Glutamatergic neuron (in vitro differentiated cells): Measurements from ENCODE around the gene MLXIP. TPM values are rescaled to one million over a fixed set of nuclear protein-coding genes. Genes with fewer than 3 reads are reported as not detected.

ENCODE experiments used
- DNase-seq: peaks from one replicate; pipeline ENCODE4 v3.0.0; 2022
- H3K27ac Mint-ChIP-seq: one replicate; pipeline ENCODE4 v1.8.0; 2020; ENCODE audit warnings: mild to moderate bottlenecking, mixed read lengths, inconsistent platforms; ENCODE audit not compliant: unreplicated experiment
- H3K27me3 Mint-ChIP-seq: one replicate; pipeline ENCODE4 v1.8.0; 2020; ENCODE audit warnings: mild to moderate bottlenecking, moderate library complexity, mixed read lengths, inconsistent platforms; ENCODE audit not compliant: unreplicated experiment
- H3K36me3 Mint-ChIP-seq: one replicate; pipeline ENCODE4 v1.8.0; 2020; ENCODE audit warnings: mild to moderate bottlenecking, mixed read lengths, inconsistent platforms; ENCODE audit not compliant: unreplicated experiment
- H3K4me1 Mint-ChIP-seq: one replicate; pipeline ENCODE4 v1.8.0; 2020; ENCODE audit warnings: mild to moderate bottlenecking, low read depth, mixed read lengths, inconsistent platforms; ENCODE audit not compliant: unreplicated experiment
- H3K4me3 Mint-ChIP-seq: one replicate; pipeline ENCODE4 v1.8.0; 2020; ENCODE audit warnings: mild to moderate bottlenecking, mixed read lengths, inconsistent platforms; ENCODE audit not compliant: unreplicated experiment
- H3K9me3 Mint-ChIP-seq: one replicate; pipeline ENCODE4 v1.8.0; 2020; ENCODE audit warnings: mild to moderate bottlenecking, moderate library complexity, mixed read lengths, inconsistent platforms; ENCODE audit not compliant: unreplicated experiment
- total RNA-seq: library from RNA; stranded (reverse); fragmentation: NEBNext Ultra II Directional; extraction: Animal tissue kit (Norgen Biotek cat#: 25700); gene quantifications from one replicate; pipeline ENCODE4 v1.2.1, GENCODE V29; 2021; ENCODE audit not compliant: unreplicated experiment
- TF ChIP-seq, protein P1 (sequence below): fragments of 200-600 bp; sonication (generic); IDR thresholded peaks from one replicate; pipeline ENCODE4 v1.5.0; 2021; ENCODE audit not compliant: partially characterized antibody, unreplicated experiment

MLXIP gene
- total RNA-seq, 1 donor from 2014 or later = 120 TPM

DNA sequence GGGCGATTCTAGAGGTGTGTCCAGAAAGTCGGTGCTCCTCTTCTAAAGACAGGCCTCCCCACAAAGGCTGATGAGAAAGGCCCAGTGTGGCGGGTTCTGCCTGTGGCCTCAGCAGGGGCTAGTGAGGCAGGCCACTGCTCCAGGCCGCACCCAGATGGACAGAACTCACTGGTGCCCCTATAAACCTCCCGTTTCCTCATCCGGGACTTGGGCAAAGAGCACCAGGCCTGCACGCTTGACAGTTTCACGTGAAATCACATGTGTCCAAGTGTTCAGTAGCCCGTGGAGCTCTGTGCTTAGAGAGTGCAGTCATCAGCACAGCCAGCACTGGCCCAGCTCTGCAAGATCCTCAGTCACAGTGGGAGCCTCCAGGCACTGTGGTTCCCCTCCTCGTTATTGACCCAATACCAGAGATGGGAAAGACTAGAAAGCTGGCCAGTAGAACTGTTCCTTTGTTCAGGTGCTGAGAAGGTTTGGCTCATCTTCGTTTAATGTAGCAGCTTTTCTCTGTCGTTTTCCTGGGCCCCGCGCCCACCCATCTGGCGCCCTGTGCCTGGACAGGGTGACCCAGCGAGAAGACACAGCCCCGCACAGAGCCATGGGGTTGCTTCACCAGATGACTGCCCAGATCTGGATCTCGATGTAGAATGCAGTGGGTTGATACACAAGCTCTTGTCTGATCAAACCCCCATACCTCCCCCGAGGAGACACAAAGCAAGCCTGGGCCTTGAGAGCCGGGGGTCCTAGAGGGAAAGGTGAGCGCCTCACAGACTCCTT is 69.1 kb downstream of the MLXIP start:
- Mint-ChIP-seq H3K27ac (peak overlapping the region; percentile 17), H3K36me3 (peaks cover 8% of the 10 kb centered on the region), H3K27me3 (peaks cover 17% of the 10 kb centered on the region), H3K9me3 (peaks cover 17% of the 10 kb centered on the region), H3K4me1 (peaks cover 7% of the 10 kb centered on the region), H3K4me3 (no peak overlapping the region)
- TF ChIP-seq, protein P1, sequence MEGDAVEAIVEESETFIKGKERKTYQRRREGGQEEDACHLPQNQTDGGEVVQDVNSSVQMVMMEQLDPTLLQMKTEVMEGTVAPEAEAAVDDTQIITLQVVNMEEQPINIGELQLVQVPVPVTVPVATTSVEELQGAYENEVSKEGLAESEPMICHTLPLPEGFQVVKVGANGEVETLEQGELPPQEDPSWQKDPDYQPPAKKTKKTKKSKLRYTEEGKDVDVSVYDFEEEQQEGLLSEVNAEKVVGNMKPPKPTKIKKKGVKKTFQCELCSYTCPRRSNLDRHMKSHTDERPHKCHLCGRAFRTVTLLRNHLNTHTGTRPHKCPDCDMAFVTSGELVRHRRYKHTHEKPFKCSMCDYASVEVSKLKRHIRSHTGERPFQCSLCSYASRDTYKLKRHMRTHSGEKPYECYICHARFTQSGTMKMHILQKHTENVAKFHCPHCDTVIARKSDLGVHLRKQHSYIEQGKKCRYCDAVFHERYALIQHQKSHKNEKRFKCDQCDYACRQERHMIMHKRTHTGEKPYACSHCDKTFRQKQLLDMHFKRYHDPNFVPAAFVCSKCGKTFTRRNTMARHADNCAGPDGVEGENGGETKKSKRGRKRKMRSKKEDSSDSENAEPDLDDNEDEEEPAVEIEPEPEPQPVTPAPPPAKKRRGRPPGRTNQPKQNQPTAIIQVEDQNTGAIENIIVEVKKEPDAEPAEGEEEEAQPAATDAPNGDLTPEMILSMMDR = no peak
- DNase-seq = no peak

DNA sequence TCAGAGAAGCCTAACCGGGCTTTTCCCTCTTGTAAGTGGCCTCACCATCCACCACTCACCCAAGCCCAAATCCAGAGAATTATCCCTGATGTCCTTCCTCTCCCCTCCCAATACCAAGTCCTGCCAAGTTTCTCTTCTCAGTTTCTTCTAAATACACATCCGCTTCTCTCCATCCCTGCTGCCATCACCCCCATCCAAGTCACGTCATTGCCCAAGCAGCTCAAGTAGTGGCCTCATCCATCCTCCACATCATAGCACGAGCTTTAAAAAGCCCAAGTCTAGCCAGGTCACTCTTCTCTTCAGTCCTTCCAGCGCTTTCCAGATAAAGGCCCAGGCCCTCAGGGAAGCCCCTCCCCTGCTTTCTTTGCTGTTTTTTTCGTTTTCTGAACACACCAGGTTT is 70.1 kb downstream of the MLXIP start:
- Mint-ChIP-seq H3K4me1 (peaks cover 7% of the 10 kb centered on the region), H3K9me3 (peaks cover 14% of the 10 kb centered on the region), H3K27ac (peak overlapping the region; percentile 16), H3K27me3 (peaks cover 15% of the 10 kb centered on the region), H3K4me3 (no peak overlapping the region), H3K36me3 (peaks cover 5% of the 10 kb centered on the region)
- TF ChIP-seq, protein P1 = no peak
- DNase-seq = no peak

DNA sequence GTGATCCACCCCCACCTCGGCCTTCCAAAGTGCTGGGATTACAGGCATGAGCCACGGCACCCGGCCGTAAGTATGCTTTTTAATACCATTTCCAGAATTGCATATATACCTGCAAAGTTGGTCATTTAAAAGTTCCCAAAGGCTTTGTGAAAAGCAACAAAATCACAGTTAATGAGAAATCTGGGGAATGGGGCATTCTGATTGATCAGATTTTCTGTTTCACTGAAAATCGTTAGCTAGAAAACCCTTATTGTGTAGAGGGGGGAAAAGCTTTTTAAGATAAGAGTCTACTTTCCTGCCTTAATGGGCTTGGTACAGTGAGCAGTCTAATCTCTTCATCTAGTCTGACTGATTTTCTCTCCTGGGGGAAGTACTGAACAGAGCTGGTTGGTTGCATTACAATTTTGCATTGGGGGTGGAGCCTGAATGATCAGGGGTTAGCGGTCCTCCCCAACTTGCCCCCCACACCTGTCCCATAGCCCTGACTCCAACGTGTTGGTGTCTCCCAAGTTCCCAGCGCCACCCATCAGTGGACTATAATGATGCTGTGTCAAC is 71.6 kb downstream of the MLXIP start:
- Mint-ChIP-seq H3K27ac (no peak overlapping the region), H3K4me1 (peaks cover 7% of the 10 kb centered on the region), H3K36me3 (no peaks in the 10 kb centered on the region), H3K9me3 (peaks cover 13% of the 10 kb centered on the region), H3K4me3 (no peak overlapping the region), H3K27me3 (peaks cover 11% of the 10 kb centered on the region)
- TF ChIP-seq, protein P1 = no peak
- DNase-seq = no peak

DNA sequence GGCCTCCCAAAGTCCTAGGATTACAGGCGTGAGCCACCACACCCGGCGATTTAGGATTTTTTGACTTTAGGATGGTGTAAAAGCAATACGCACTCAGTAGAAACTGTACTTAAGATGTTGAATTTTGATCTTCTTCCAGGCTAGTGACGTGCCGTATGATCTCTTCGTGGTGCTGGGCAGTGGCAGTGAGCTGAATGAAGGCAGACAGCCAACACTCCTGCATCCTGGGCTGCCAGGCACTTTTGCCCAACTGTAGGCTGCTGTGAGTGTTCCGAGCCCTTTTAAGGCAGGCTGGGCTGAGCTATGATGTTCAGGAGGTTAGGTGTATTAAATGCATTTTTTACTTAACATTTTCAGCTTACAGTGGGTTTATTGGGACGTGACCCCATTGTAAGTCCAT is 74.2 kb downstream of the MLXIP start:
- Mint-ChIP-seq H3K4me1 (peaks cover 5% of the 10 kb centered on the region), H3K9me3 (peaks cover 12% of the 10 kb centered on the region), H3K4me3 (no peak overlapping the region), H3K27ac (no peak overlapping the region), H3K27me3 (peaks cover 8% of the 10 kb centered on the region), H3K36me3 (no peaks in the 10 kb centered on the region)
- DNase-seq = no peak
- TF ChIP-seq, protein P1 = no peak

DNA sequence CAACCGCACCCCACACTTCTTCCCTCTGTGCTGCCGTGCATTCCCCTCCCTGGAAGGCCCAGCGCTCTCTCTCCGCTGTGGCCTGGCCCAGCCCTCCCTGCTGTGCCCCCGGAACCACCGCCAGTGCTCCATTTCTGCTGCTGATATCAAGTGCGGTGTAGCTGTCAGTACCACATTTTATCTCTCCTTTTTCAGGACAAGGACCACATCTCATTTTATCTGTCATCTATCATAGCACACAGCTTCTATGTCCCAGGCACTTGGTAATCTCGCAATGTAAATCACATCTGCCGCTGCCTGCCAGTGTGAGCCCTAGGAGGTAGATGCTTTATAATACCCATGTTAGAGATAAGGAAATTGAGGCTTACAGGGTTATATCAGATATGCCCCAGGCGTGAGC is 77.1 kb downstream of the MLXIP start:
- no peak for DNase-seq
- Mint-ChIP-seq H3K36me3 (no peaks in the 10 kb centered on the region), H3K27ac (no peak overlapping the region), H3K9me3 (peaks cover 5% of the 10 kb centered on the region), H3K4me1 (no peaks in the 10 kb centered on the region), H3K27me3 (peaks cover 1% of the 10 kb centered on the region), H3K4me3 (no peak overlapping the region)
- TF ChIP-seq, protein P1 = no peak
